Progenitor cell of endocrine pancreas (in vitro differentiated cells): ENCODE results near the gene SPTB. TPM values are rescaled to one million over a fixed set of nuclear protein-coding genes. Genes with fewer than 3 reads are reported as not detected.

Experiments used
- DNase-seq: peaks from one replicate; pipeline ENCODE4 v3.0.0; 2021; ENCODE audit warnings: low spot score; ENCODE audit not compliant: unreplicated experiment
- H3K27ac Mint-ChIP-seq: 2 replicates; pipeline ENCODE4 v1.8.0; 2021; ENCODE audit warnings: mild to moderate bottlenecking, moderate library complexity, mixed read lengths
- H3K27me3 Mint-ChIP-seq: 2 replicates; pipeline ENCODE4 v1.8.0; 2021; ENCODE audit warnings: mixed read lengths
- H3K36me3 Mint-ChIP-seq: 2 replicates; pipeline ENCODE4 v1.8.0; 2022; ENCODE audit warnings: mixed read lengths; ENCODE audit not compliant: insufficient read depth
- H3K4me1 Mint-ChIP-seq: 2 replicates; pipeline ENCODE4 v1.8.0; 2021; ENCODE audit warnings: low read depth, mixed read lengths
- H3K4me3 Mint-ChIP-seq: 2 replicates; pipeline ENCODE4 v1.8.0; 2021; ENCODE audit warnings: low read depth, mild to moderate bottlenecking, moderate library complexity, mixed read lengths
- H3K9me3 Mint-ChIP-seq: 2 replicates; pipeline ENCODE4 v1.8.0; 2021; ENCODE audit warnings: low read depth, mixed read lengths
- total RNA-seq: library from RNA; stranded (reverse); gene quantifications from 2 replicates; pipeline ENCODE4 v1.2.1, GENCODE V29; 2021
- TF ChIP-seq, protein P1 (sequence below): fragments of 200-600 bp; sonication (generic); IDR thresholded peaks from one replicate; pipeline ENCODE4 v1.5.0; 2021; ENCODE audit warnings: antibody characterized with exemption, mild to moderate bottlenecking; ENCODE audit not compliant: unreplicated experiment

Gene SPTB
- total RNA-seq, 1 donor from 2014 or later, result 1.7 TPM

DNA sequence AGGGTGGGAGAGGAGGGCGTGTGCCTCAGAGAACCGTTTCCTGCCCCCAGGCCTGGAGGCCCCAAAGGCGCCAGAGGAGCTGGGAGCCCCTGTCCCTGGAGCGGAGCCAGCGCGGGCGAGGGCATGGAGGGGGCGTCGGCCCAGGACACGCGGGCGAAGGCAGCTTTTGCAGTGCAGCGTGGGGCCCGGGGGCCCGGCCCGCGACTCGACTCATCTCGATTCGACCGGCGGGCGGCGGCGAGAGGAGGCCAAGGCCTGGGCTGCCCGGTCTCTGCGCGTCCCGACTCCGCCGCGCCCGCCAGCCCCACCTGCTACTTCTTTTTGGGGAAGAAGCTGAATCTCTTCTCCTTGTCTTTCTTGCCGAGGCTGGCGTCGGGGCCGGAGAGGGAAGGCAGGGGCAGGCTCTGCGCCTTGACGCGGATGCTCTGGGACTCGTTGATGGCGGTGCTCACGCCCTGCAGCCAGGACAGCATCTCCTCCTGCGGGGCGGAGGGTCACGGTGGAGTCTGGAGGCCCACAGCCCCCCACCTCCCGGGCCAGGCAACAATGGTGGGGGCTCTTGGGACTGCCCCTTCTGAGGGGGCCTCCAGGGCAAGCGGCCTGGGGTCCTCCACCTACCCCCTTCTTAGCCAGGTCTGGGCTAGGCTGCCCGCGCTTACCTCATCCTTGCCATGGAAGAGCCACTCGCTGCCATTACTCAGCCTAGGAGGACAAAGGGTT lies 130.6 kb downstream of the SPTB start:
- no peak for DNase-seq
- Mint-ChIP-seq H3K27ac (no peak overlapping the region), H3K4me3 (no peak overlapping the region), H3K9me3 (no peaks in the 10 kb centered on the region), H3K36me3 (peaks cover 4% of the 10 kb centered on the region), H3K27me3 (no peaks in the 10 kb centered on the region), H3K4me1 (peaks cover 6% of the 10 kb centered on the region)
- TF ChIP-seq, protein P1, sequence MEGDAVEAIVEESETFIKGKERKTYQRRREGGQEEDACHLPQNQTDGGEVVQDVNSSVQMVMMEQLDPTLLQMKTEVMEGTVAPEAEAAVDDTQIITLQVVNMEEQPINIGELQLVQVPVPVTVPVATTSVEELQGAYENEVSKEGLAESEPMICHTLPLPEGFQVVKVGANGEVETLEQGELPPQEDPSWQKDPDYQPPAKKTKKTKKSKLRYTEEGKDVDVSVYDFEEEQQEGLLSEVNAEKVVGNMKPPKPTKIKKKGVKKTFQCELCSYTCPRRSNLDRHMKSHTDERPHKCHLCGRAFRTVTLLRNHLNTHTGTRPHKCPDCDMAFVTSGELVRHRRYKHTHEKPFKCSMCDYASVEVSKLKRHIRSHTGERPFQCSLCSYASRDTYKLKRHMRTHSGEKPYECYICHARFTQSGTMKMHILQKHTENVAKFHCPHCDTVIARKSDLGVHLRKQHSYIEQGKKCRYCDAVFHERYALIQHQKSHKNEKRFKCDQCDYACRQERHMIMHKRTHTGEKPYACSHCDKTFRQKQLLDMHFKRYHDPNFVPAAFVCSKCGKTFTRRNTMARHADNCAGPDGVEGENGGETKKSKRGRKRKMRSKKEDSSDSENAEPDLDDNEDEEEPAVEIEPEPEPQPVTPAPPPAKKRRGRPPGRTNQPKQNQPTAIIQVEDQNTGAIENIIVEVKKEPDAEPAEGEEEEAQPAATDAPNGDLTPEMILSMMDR, result no peak

DNA sequence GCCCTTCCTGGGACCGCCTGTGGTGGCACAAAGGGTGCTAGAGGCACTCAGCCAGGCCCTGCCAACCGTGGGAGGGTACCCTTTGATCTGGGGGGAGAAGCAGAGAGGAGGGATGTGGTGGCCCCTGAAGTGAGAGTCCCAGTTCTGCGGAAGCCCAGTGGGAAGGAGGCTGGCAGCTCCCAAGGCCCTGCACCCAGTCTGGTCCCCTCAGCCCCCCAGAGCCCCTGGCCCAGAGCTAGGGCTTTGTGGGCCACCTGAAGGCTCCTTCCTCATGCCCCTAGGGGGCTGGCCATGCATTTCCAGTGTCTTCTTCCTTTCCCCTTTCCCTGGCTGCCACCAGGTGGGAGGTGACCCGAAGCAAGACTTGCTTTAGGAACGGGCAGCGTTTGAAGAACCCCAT lies 131.2 kb downstream of the SPTB start:
- TF ChIP-seq, protein P1, result no peak
- peaks cover 6% of the 10 kb centered on the region for H3K4me1 Mint-ChIP-seq

DNA sequence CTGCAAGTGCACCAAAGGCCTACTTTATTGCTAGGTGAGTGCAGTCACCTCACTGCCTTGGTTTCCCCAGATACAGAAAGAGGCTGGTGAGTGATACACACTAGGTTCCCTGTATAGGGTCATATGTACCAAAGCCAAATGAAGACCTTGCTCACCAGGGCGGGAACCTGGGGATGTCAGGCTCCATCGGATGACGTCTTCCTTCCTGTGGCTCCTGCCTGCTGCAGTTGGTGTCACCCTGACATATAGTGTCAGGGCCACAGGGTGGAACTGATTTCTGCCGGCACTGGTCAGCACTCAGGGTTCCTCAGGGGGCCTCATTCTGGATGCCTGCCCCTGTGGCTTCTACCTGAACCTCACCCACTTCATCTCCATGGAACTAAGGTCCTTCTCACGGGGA lies 132.4 kb downstream of the SPTB start:
- Mint-ChIP-seq H3K27me3 (no peaks in the 10 kb centered on the region), H3K4me3 (no peak overlapping the region), H3K36me3 (peaks cover 6% of the 10 kb centered on the region), H3K9me3 (no peaks in the 10 kb centered on the region), H3K27ac (peak overlapping the region; percentile 77), H3K4me1 (peaks cover 6% of the 10 kb centered on the region)
- DNase-seq, result no peak
- TF ChIP-seq, protein P1, result no peak

More for the DNA sequence above, 131.2 kb downstream of the SPTB start:
- peaks cover 6% of the 10 kb centered on the region for H3K36me3 Mint-ChIP-seq
- no peak for DNase-seq
- H3K9me3 Mint-ChIP-seq, result no peaks in the 10 kb centered on the region
- no peak overlapping the region for H3K4me3 Mint-ChIP-seq
- H3K27me3 Mint-ChIP-seq, result no peaks in the 10 kb centered on the region
- no peak overlapping the region for H3K27ac Mint-ChIP-seq

DNA sequence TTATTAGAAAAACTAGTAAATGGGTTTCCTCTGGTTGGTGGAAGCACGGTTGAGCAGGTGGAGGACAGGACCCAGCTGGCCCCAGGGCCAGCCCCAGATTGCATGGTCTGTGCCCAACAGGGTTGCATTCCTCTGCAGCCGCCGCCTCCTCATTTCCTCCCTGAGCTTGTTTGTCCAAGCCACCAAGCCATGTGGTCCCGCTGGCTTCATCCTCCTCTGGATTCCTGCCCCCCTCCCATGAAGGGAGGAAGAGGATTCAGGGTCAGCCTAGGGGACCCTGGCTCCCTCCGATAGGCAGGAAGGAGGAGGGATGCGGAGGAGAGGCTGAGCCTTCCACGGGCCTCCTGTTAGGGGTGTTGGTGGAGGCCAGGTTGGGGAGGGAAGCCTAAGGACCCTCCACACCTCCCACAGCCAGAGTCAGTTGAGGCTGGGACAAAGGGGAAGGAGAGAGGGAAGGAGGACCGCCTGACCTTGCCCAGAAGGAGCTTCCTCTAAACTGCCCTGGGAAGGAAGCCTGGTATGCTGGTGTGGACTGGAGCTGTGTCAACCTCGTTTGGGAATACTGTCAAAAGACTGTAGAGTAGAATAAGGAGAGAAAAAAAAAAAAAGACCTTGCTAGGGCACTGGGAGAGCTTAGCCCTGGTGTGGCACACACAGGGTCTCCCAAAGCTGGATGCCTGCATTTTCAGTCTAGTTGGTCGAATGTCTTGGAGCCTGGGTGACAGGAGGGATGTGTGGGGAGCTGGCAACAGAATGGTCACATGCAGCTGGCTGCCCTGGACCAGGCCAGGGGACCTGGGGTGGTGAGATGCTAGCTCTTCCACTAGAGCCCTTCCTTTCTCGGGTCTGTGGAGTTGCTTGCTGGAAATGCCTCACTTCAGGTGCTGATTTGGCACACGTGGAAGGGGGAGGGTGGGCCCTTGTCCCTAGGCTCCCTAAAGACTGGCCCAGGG lies 133.1 kb downstream of the SPTB start:
- peaks cover 6% of the 10 kb centered on the region for H3K4me1 Mint-ChIP-seq
- no peak for DNase-seq
- H3K27ac Mint-ChIP-seq, result peak overlapping the region; percentile 29
- H3K36me3 Mint-ChIP-seq, result peaks cover 6% of the 10 kb centered on the region
- no peak overlapping the region for H3K4me3 Mint-ChIP-seq
- H3K9me3 Mint-ChIP-seq, result no peaks in the 10 kb centered on the region
- no peaks in the 10 kb centered on the region for H3K27me3 Mint-ChIP-seq
- TF ChIP-seq, protein P1, result no peak

DNA sequence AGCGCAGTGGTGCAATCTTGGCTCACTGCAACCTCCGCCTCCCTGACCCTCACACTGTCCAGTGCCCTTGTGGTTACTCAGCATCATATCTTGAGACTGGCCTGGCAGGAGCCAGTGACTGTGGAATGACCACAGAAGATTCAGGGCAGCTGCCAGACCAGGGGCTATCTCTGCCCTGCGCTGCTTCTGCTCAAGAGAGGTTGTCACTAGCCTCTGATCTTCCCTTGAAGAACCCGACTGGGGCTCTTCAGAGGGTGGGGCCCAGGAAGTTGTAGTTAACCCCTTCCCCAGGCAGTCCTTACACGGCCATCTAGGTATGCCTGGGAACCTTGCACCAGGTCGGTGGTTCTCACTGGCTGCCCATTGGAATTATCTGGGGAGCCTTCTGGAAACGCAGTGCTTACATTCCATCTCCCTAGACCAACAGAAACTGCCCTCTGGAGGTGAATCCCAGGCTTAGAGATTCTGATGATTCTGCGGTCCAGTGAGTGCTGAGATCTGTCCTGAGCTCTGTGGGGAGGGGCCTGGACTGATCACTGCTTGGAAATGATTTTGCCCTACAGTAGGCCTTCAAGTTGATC lies 134.1 kb downstream of the SPTB start:
- peaks cover 6% of the 10 kb centered on the region for H3K4me1 Mint-ChIP-seq
- no peaks in the 10 kb centered on the region for H3K27me3 Mint-ChIP-seq
- TF ChIP-seq, protein P1, result no peak
- no peak for DNase-seq
- peak overlapping the region; percentile 59 for H3K27ac Mint-ChIP-seq
- H3K4me3 Mint-ChIP-seq, result no peak overlapping the region
- H3K9me3 Mint-ChIP-seq, result no peaks in the 10 kb centered on the region
- peaks cover 11% of the 10 kb centered on the region for H3K36me3 Mint-ChIP-seq
